Putamen (tissue), 1 donor: ENCODE measurements around the gene SCMH1.

Experiments
- DNase-seq: peaks from one replicate; pipeline ENCODE4 v3.0.0-alpha.2; 2016; ENCODE audit warnings: low spot score

SCMH1 gene

DNA sequence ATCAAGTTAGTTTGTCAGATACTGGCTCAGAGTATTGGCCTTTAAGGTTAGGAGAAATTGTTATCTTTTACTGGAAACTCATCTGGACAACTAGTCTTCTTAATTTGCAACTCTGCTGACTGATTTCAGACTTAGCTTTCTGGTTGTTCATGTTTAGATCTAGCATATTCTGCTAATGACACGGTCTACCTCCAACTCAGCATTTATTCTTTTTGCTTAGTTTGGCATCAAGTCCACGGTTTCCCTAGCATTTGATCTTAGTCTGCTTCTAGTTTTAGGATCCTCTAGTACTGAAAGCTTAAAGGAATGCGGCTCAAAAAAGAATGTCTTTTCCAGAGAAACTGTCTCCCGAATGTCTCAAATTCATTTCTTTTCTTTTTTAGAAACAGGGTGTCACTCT lies 145.0 kb downstream of the SCMH1 start:
- no peak for DNase-seq

DNA sequence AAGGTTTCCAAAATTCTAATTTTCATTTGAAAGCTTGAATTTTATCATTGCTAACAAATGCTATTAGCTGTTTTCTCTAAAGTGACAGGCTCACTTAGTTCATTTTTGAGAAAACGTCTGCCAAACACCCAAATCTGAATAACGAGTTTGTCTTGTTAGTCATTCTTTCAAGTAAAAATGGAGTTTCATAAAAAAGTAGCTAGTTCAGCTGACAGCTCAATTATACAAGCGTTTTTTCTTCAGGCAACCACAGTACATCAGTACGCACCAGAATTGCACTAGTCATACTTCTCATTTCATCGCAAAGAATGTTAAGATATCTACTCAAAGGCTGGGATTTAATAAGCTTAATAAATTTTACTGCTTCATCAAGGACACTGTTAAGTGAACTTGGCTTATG lies 148.3 kb downstream of the SCMH1 start:
- DNase-seq, result peak; percentile 30

DNA sequence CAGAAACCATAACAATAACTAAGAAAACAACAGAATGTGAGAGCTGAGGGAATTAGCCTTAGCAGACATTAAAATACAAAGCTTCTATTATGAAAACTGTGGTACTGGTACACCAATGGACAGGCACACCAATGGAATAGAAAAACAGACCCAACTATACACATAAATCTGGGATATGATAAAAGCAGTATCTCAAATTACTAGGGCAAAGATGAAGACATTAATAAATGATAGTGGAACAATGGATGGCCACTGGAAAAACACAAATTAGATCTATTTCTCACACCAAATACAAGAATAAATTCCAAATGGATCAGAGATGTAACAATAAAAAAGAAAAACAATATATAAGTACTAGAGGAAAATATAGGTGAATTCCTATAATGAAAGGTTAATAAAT lies 155.2 kb downstream of the SCMH1 start:
- no peak for DNase-seq

DNA sequence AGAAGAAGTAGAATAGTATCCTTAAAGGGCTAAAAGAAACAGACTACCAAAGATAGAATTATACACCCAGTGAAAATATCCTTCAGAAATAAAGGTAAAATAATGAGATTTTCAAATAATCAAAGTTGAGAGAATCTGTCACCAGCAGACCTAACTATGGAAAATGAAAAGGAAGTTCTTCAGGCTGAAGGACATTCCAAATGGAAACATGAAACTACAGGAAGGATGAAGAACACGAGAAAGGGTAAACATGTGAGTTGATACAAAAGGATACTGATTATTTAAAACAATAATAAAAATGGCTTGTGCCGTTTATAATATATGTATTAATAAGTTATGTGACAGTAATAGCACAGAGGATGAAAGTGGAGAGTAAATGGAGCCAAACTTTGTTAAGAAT lies 163.5 kb downstream of the SCMH1 start:
- no peak for DNase-seq

DNA sequence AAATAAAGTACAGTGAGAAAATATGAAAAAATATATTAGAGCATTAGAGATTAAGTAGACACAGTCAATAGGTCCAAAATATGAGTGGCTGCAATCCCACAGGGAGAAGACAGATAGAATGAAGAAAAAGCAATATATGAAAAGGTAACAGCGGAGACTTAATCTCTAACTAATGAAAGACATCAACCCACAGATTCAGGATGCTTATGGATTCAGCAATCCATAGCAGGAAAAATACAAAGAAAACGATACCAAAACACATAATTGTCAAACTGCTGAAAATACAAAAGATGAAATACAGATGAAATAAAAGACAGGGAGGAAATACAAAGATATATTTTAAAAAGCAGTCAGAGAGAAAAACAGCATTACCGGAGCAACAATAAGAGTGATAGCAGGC lies 163.9 kb downstream of the SCMH1 start:
- no peak for DNase-seq

DNA sequence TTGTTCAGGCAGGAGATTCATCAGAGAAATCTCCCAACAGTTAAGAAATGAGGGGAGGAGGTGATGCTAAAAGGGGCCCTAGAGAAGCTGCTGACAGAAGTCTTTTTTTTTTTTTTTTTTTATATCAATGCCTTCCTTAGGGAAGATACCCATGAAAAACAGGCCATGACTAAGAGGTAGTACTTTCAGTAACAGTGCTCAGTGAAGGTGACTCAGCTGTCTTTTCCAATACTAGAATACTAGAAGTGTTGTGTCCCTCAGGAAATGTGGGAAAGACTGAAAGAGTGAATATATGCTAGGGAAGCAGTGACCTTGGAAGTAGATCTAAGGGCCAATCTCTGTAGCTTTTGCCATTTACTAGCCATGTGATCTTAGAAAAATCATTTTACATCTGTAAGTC lies 168.1 kb downstream of the SCMH1 start:
- DNase-seq, result no peak

DNA sequence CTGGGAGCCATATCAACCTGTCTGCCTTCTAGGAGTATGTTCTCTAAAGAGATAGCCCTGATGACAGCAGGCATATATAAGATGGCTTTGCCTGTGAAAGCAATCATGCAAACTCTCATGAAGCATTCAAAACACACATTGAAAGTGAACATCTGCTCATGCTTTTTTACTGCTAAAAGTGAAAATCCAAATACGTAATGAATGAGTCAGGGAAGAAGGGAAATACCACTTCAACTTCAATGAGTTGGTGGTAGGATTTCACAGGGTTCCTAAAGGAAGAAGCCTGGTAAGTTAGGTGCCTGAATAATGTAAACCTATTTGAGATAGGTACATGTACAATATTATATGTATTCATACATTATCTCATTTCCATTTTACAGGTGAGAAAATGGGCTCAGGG lies 170.1 kb downstream of the SCMH1 start:
- DNase-seq, result no peak

DNA sequence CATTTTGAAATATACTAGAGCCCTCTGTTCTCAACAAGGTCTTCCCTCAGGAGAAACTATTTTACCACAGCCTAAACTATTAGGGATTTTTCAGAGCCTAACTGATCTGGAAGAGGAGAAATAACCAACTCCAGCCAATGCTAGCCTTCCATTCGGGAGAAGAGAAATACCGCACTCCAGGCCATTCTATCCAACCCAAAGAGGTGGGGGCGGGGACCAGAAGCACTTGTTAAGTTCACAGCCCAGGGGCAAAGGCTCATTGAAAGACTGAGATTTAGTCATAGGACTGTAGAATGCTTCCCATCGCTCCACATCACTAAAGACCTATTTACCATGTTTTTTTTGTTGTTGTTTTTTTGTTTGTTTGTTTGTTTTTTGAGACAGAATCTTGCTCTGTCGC lies 185.2 kb downstream of the SCMH1 start:
- DNase-seq, result no peak

DNA sequence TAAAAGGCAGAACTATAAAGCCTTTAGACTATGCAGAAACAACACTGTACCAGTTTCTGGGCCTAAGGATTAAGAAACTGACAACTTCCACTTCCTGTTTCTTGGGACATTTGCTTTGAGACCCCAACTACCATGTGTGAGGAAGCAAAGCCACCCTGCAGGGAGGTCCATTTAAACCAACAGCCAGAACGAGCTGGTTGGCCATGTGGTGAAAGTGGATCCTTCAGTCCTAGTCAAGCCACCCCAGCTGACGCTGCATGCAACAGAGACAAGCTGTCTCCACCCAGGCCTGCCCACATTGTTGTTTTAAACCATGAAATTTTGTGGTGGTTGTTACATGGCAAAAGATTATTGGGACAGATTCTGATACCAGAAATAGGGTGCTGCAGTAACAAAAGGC lies 188.8 kb downstream of the SCMH1 start:
- peak; percentile 3 for DNase-seq

DNA sequence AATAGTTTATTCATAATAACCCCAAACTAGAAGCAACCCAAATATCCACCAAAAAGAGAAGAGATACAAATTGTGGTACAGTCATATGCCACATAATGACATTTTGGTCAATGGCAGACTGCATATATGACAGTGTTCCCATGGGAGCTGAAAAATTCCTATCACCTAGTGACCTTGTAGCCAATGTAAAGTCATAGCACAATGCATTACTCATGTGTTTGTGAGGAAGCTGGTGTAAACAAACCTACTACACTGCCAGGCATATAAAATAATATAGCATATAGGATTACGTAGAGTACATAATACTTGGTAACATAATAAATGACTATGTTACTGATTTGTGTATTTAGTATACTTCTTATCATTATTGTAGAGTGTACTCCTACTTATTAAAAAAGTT lies 191.1 kb downstream of the SCMH1 start:
- no peak for DNase-seq

DNA sequence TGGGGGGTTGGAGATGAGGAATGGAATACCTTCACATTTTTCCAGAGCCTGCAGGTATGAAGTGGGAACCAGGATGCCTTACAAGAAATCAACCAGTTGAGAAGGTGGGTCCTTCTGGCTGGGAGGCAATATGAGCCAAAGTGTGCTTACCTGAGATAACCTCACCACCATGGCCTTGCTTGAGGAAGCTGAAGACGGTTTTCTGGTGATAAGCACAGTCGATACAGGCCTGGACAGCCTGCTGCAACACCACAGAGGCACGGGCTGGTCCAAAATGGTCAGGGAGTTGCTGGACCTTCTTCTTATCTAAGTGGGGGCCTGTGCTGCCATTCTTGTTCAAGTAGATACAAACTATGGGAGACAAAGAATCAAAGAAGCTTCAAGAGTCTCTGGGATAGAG lies 193.6 kb downstream of the SCMH1 start:
- DNase-seq, result no peak

DNA sequence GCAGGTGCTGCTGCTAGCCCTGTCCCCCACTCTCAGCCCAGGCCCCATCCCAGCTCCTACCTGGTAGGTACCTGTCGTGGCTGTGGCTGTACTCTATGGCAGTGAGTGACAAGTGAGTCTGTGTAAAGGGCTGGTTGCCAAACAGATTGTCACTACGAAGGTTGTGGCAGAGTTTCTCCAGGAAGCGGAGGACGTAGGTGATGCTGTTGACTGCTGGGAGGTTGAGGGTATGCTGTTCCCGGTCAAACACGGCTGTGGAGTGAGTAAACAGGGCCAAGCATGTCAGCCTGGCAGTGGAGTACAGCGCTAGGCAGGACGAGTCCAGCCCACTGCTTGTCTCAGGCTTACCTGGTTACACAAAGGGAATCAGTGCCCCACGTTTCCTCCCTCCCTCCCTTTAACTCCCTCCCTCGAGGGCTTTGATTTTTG lies 195.7 kb downstream of the SCMH1 start:
- no peak for DNase-seq

DNA sequence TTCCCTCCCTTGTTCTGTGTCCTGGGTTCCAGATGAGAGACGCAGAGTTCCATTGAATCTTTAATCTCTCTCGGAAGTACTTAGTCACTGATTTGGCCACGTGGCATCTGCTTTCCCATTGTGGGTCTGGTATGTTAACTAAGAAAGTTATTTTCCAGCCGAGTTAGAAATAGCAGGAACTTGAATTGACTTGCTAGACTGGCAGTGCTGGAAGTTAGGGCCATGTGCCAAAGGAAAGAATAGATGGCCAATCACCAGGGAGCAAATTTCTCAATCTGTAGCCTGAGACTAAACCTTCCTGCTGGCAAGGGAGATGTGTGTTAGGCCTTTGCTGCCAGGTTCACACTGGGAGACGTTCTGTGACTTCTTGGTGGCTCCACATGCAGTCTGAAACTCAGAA lies 196.4 kb downstream of the SCMH1 start:
- no peak for DNase-seq

DNA sequence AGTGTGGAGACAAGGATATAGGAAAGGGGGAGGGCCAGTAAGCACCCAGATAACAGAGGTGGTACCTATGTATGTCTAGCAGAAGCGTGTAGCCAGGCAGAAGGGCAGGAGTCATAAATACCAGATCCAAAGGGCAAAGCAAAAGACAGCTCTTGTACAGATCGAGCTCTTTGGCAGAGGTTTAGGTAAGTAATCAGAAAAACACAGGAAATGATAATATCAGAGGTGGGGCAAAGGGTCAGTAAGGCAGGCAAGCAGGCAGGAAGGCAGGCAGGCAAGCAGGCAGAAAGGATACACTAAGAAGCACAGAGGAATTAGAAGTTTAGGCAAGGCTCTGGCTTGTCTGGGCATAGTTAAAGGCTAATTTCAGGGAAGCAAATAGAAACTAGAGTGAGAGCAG lies 197.9 kb downstream of the SCMH1 start:
- no peak for DNase-seq

DNA sequence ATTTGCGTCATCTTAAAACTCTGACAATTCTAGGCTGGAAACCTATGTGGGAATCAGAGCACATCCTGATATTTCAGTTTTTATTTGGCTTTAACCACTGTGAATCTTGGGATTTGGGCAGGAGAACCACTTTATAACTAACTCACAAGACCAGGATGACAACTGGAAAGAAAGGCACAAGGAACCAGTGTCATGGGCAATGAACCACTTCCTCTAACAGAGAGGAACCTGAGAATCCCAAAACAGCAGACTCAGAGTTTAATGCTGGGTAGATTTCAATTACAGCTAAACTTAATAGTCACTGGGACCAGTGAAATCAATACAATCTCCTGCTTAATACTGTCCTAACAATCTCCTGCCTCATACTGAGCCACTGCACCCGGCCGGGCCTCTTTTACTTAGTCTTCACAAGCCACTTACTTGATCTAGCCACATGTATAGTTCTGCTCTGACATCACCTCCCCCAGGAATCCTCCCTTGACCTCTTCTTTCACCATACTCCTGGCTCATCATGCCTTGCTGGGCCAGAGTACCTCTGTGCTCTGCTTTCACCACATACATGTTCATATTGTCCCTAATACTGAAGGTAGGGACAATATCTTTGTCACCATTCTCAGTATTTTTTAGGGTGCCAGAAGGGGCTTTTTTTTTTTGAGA lies 200.4 kb downstream of the SCMH1 start:
- no peak for DNase-seq

DNA sequence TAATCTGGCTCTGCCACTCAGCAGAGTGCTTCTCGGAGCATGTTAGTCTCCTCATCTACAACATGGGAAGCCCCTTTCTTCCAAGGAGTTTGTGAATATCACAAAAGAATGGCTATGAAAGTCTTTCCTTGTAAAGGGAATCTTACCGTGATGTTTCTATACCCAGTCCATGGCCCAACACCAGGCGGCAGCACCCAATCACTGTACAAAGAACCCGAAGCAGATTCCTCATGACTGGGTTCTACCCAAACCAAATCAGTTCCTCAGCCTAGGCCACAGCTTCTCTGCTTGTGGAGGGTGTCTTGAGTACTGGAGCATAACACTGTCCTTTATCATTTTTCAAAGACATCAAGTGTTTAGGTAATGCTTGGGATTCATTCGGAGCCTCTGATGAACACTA lies 204.0 kb downstream of the SCMH1 start:
- DNase-seq, result no peak

DNA sequence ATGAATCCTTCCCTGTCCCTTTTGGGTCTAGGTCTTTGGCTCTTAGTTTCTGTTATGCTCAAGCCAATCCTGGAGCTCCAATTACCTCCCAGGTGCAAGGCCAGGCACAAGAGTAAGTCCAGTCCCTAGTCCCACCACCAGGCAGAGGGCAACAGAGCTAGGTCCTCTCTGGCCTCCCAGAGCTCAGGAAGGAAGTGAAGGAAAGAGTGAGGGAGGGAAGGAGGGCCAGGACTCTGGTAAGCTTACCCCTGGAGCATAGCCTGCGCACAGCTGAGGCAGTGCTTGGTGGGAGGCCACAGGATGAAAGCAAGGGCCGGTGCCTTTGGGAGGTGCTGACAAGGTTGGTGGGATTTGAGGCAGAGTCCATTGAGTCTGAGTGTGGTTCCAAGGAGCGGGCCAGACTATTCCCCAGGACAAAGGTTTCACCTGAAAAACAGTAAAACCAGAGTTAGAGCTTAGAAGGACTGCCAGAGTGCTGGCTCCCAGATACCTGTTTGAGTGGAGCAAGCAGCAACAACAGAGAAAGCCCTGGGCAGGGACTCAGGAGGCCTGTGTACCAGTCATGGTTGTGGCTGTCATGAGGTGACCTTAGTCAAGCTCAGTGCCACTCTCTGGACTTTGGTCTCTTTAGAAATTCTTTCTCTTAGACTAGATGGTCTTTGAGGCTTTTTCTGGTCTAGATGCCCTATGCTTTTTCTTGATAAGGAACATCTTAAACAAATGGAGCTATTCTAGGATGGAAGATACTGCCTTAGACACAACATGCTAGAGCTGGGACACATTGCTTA lies 204.8 kb downstream of the SCMH1 start:
- no peak for DNase-seq

DNA sequence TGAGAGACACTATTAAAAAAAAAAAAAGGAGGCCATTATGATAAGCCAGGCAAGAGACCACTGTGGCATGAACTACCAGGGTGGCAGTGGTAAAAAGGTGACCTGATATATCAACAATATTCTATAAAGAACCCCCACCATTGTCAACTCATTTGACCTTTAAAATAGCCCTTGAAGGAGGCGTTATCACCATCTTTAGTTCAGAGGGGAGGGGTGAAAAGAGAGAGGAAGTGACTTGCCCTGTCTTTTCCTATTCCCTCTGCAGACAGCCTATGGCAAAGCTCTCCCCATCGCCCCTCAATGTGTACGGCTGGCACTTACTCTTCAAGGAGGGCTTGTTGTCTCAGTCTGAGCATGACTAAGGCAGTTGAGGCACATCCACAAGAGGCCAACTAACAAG lies 208.8 kb downstream of the SCMH1 start:
- no peak for DNase-seq

DNA sequence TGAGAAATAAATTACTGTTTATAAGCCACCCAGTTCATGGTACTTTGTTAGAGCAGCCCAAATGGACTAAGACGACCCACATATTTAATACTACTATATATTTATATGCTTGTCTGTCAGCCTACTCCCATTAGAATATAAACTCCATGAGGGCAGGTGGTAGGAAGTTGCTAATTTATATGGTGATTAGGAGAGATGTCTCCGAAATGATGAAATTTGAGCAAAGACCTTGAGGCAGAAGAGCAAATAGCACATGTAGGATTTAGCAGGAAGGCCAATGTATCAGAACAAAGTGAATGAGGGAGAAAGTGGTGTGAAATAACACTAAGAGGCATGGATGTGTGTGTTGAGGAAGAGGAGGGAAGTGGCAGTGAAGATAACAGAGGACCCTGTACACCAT lies 210.0 kb downstream of the SCMH1 start:
- DNase-seq, result no peak

DNA sequence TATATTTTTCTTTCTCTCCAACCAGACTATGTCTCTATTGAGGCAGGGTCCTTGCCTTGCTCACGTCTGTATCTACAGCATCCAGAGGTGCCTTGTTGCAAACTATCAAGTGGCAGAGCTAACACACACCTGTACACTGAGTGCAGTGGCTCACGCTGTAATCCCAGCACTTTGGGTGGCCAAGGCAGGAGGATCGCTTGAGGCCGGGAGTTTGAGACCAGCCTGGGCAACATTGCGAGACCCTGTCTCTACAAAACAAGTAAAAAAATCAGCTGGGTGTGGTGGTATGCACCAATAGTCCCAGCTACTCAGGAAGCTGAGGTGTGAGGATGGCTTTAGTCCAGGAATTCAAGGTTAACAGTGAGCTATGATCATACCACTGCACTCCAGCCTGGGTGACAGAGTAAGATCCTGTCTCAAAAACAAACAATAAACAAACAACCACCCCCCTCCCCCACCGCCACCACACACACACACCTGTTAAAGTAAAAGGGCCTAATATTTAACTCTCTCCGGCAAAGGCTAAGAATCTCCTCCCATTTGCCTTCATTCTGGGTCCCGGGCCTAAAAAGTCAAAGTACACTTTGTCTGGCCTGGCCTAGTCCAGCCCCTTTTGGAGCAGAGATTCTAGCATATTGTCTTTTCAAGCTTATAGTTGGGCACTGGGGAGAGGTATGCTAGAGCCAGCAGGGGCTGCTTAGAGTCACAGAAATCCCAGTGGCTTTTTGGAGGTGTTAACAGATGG lies 211.1 kb downstream of the SCMH1 start:
- no peak for DNase-seq

DNA sequence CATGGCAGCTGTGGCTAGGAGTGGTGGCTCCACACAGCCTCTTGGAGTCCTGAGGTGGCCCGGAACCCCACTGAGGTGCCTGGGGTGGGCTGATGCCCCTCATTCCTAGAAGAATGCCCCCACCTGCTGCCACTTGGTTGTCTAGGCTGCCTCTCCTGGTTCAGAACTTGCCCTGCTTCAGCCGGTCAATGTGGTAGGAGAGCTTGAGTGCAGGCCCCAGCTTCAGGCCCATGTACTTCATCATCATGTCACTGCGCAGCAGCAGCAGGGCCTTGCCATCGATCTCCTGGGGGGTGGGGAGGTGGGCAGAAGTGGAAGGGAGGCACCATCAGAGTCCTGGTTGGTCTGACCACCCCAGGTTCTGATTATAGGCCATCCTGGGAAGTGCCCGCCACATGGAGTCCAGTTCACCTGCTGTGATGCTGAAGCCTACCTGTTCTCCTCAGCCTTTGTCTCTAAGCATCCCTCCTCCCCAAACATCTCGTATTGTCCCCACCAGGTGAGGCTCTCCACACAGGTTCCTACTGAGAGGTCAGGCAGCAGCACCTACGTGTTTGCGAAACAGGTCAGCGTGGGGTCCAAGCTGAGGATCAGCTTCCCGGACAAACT lies 214.0 kb downstream of the SCMH1 start:
- DNase-seq, result no peak

DNA sequence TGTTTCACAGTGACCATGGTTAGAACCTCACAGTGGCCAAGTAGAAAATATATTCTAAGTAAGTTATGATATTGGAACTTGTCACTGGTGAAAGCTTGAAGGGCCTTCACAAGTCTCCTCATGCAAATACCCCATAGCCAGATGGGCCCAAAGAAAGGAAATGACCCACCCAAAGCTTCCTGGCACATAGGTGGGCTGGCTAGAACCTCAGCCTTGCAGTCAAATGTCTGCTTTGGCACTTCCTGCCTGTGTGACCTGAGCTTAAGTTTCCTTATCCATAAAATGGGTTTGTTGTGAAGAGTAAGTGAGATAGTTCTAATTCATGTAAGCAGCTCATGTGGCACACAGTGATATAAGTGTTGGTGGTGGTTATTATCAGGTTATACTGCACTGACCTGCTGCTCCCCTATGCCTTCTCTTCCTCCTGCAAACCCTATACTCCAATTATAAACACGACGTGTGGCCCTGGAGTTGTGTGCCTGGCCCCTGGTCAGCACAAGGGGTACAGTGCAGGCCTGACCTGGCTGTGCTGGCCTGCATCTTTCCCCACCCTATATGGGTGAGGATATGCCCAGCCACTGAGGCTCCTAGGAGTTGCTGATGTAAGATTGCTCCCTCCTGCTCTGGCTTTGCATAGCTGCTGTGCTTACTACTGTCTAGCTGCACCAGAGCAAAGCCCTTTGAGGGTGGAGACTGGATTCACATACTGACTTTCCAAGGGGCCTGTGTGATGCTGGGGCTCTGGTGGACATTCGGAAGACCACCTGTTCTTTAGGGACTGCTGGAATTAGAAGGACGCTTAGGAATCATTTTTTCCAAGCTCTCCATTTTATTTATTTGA lies 215.9 kb downstream of the SCMH1 start:
- no peak for DNase-seq
